ENCODE results near the gene PEAK3.
"Not testable (repeated sequence)": the region's sequence is repeated elsewhere in the genome, so short reads cannot be mapped to it uniquely, and the experiment has no call there.

Gene PEAK3

GRCh38 chr19:2288818-2289713, 7.1 kb upstream of the PEAK3 start:
- no peak for DNase-seq (ENCODE audit: low read depth)

GRCh38 chr19:2288338-2288817, 6.4 kb upstream of the PEAK3 start:
- DNase-seq (ENCODE audit: low read depth) = no peak

GRCh38 chr19:2287585-2288337, 5.8 kb upstream of the PEAK3 start:
- no peak for DNase-seq (ENCODE audit: low read depth)

GRCh38 chr19:2286402-2287140, 4.6 kb upstream of the PEAK3 start:
- no peak for DNase-seq (ENCODE audit: low read depth)

GRCh38 chr19:2283835-2284507, 2.0 kb upstream of the PEAK3 start:
- no peak for DNase-seq (ENCODE audit: low read depth)

GRCh38 chr19:2282862-2283237, 875 bp upstream of the PEAK3 start:
- DNase-seq (ENCODE audit: low read depth) = no peak

- DNase-seq (ENCODE audit: low read depth) = not testable (repeated sequence)
Measured at GRCh38 chr19:2281265-2282061, 512 bp downstream of the PEAK3 start.

- no peak for DNase-seq (ENCODE audit: low read depth)
Measured at GRCh38 chr19:2280633-2281264, 1.2 kb downstream of the PEAK3 start.

GRCh38 chr19:2278459-2279158, 3.4 kb downstream of the PEAK3 start:
- DNase-seq (ENCODE audit: low read depth) = no peak

GRCh38 chr19:2277138-2277537, 4.8 kb downstream of the PEAK3 start:
- DNase-seq (ENCODE audit: low read depth) = no peak

- DNase-seq (ENCODE audit: low read depth) = no peak
Measured at GRCh38 chr19:2276429-2276986, 5.5 kb downstream of the PEAK3 start.

GRCh38 chr19:2275588-2276428, 6.2 kb downstream of the PEAK3 start:
- no peak for DNase-seq (ENCODE audit: low read depth)

GRCh38 chr19:2274931-2275535, 6.9 kb downstream of the PEAK3 start:
- DNase-seq (ENCODE audit: low read depth) = no peak

- DNase-seq (ENCODE audit: low read depth) = no peak
Measured at GRCh38 chr19:2274185-2274711, 7.7 kb downstream of the PEAK3 start.

GRCh38 chr19:2273356-2274184, 8.4 kb downstream of the PEAK3 start:
- peak; percentile 72 for DNase-seq (ENCODE audit: low read depth)

GRCh38 chr19:2271234-2272103, 10.5 kb downstream of the PEAK3 start:
- no peak for DNase-seq (ENCODE audit: low read depth)
